GM12875 (cell line): ENCODE measurements around the gene EPAS1.

ENCODE experiments used
- H3K4me3 ChIP-seq: one replicate; pipeline ENCODE4 v1.5.1; 2011; ENCODE audit warnings: low read depth, low read length, control low read depth
- CTCF ChIP-seq: IDR thresholded peaks from 2 replicates; pipeline ENCODE4 v1.5.1; 2011; ENCODE audit warnings: low read depth, mild to moderate bottlenecking, control low read depth, inconsistent platforms, low read length, moderate library complexity, borderline replicate concordance; ENCODE audit not compliant: insufficient read depth

EPAS1 gene

GRCh38 chr2:46334389-46335271 is 37.4 kb downstream of the EPAS1 start:
- no peak for TF ChIP-seq CTCF
- no peak overlapping the region for H3K4me3 ChIP-seq

- no peak for TF ChIP-seq CTCF
- H3K4me3 ChIP-seq = no peak overlapping the region
These were observed 38.4 kb downstream of the EPAS1 start for GRCh38 chr2:46335391-46336282.

GRCh38 chr2:46336283-46336959 is 39.2 kb downstream of the EPAS1 start:
- no peak for TF ChIP-seq CTCF
- no peak overlapping the region for H3K4me3 ChIP-seq

GRCh38 chr2:46337208-46337994 is 40.2 kb downstream of the EPAS1 start:
- no peak for TF ChIP-seq CTCF
- no peak overlapping the region for H3K4me3 ChIP-seq

- no peak overlapping the region for H3K4me3 ChIP-seq
- TF ChIP-seq CTCF = no peak
These were observed 41.5 kb downstream of the EPAS1 start for GRCh38 chr2:46338674-46339073.

GRCh38 chr2:46339200-46339599 is 42.0 kb downstream of the EPAS1 start:
- no peak overlapping the region for H3K4me3 ChIP-seq
- no peak for TF ChIP-seq CTCF
